ENCODE results near the gene GMPR2. TPM values are rescaled to one million over a fixed set of nuclear protein-coding genes. Genes with fewer than 3 reads are reported as not detected.

GMPR2 gene
- total and polyA plus RNA-seq, 2 of the 4 experiments (the other 2 are of a cell fraction), result 63.7 to 92.5 TPM

DNA sequence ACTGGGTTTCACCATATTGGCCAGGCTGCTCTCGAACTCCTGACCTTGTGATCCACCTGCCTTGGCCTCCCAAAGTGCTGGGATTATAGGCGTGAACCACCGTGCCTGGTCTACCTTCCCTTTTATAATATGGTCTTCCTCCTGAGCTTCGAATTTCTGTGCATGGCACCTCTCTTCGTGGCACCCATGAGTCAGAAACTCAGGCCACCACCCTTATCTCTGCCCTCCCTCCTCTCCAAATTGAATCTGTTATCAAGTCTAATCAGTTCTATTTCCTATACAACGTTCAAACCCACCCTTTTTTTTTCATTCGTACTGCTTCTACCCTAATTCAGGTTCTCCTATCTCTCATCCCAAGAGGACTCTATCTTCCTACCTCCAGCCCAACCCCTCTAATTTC lies 14.7 kb downstream of the GMPR2 start:
- CTCF ChIA-PET, result interaction anchor here (1.0 kb wide), 1 partner anchor 49 kb away, joined by 3 read pairs; no protein-coding TSS in a partner anchor
- no peak overlapping the region for H4K5ac ChIP-seq (ENCODE audit: low read depth, low read length)
- H3K4me1 ChIP-seq (ENCODE audit: control insufficient read depth, insufficient read depth, low read length), result peaks cover 16% of the 10 kb centered on the region
- H3K4ac ChIP-seq (ENCODE audit: low read depth, low read length), result no peak overlapping the region
- peaks cover 20% of the 10 kb centered on the region for H3K9me1 ChIP-seq (ENCODE audit: insufficient read depth, low read length)
- no peak overlapping the region for H3K27ac ChIP-seq (ENCODE audit: insufficient read depth, low read length)
- no peaks in the 10 kb centered on the region for H3K9me3 ChIP-seq (ENCODE audit: control insufficient read depth, insufficient read depth, low read length)
- H2BK120ac ChIP-seq (ENCODE audit: low read depth, low read length), result no peak overlapping the region
- no peak overlapping the region for H3K14ac ChIP-seq (replicated peaks; ENCODE audit: low read depth, low read length)
- H4K8ac ChIP-seq (ENCODE audit: low read depth in 2 of 2, low read length in 2 of 2), result no peak overlapping the region
- WGBS, 2 experiments (ENCODE audit: extremely low coverage in 2 of 2, insufficient read length in 1 of 2), result 69% methylated on average over 2 of the region's 7 CpGs; no CpG with 5 or more reads in 1 of the 2 experiments
- no peak overlapping the region for H2AFZ ChIP-seq (replicated peaks; ENCODE audit: low read length, poor library complexity)
- no peak overlapping the region for H3K9ac ChIP-seq (ENCODE audit: low read depth, low read length)
- H3K27me3 ChIP-seq (ENCODE audit: control insufficient read depth, insufficient read depth, low read length), result no peaks in the 10 kb centered on the region
- no peak overlapping the region for H3K56ac ChIP-seq (ENCODE audit: extremely low read depth, insufficient read depth, low read length)
- no peak overlapping the region for H2BK5ac ChIP-seq (ENCODE audit: low read depth, low read length, poor library complexity, severe bottlenecking)
- no peak for TF ChIP-seq RCOR1 (IDR thresholded peaks at IDR 0.05; ENCODE audit: insufficient replicate concordance, low read length)
- no peak for TF ChIP-seq CEBPB (IDR thresholded peaks at IDR 0.05; ENCODE audit: low read depth, low read length)
- no peak for TF ChIP-seq CHD1 (IDR thresholded peaks at IDR 0.05; ENCODE audit: low read depth, low read length)
- TF ChIP-seq SMC3 (IDR thresholded peaks at IDR 0.05; ENCODE audit: low read depth, low read length), result no peak
- TF ChIP-seq MAZ (IDR thresholded peaks at IDR 0.05; ENCODE audit: borderline replicate concordance, low read depth, low read length), result no peak
- no peak for TF ChIP-seq BHLHE40 (IDR thresholded peaks at IDR 0.05; ENCODE audit: low read depth, low read length)
- no peak for TF ChIP-seq RFX5 (IDR thresholded peaks at IDR 0.05; ENCODE audit: low read depth, low read length)
- TF ChIP-seq POLR2A (IDR thresholded peaks at IDR 0.05; ENCODE audit: low read depth, low read length), result no peak
- H3K4me3 ChIP-seq (ENCODE audit: insufficient read depth, low read depth, low read length), result no peak overlapping the region
- no peaks in the 10 kb centered on the region; the same call in 1 of the 2 replicates for H4K20me1 ChIP-seq (ENCODE audit: insufficient read depth, low read length)
- dilution Hi-C loops (cut with HindIII; ENCODE audit: low sequenced_read_pairs, unreplicated experiment) (no loop called here), intact Hi-C loops (cut with micrococcal nuclease) (no loop called here), in situ Hi-C loops (cut with MboI; ENCODE audit: low sequenced_read_pairs) (no loop called here)
- H3K23ac ChIP-seq (ENCODE audit: low read depth, low read length), result no peak overlapping the region
- no peak overlapping the region for H2BK20ac ChIP-seq (ENCODE audit: low read depth, low read length)
- peaks cover 0 to 4% of the 10 kb centered on the region in 2 experiments; a peak in 2 of 4 replicates for H3K79me1 ChIP-seq (ENCODE audit: low read depth in 1 of 2, low read length in 2 of 2)
- H2BK15ac ChIP-seq (ENCODE audit: low read depth, low read length), result no peak overlapping the region
- no peak overlapping the region for H4K91ac ChIP-seq (ENCODE audit: insufficient read depth, low read depth, low read length)
- no peaks in the 10 kb centered on the region for H3K36me3 ChIP-seq (ENCODE audit: control insufficient read depth, insufficient read depth, low read length)
- no peak overlapping the region for H3K18ac ChIP-seq (ENCODE audit: low read depth, low read length)
- H3K4me2 ChIP-seq (ENCODE audit: low read depth, low read length), result no peak overlapping the region
- no TSS peak for BruUV-seq (replicated peaks)
- ATAC-seq (ENCODE audit: low read depth), result no peak
- no peak for DNase-seq
- POLR2A ChIA-PET (ENCODE audit: unreplicated experiment), result no interaction called here
- no peak overlapping the region for H2AK9ac ChIP-seq (replicated peaks; ENCODE audit: low read depth, low read length, poor library complexity)
- no peak overlapping the region for H2AK5ac ChIP-seq (ENCODE audit: low read depth, low read length)

Measured in IMR-90 (cell line).